OCI-LY1 (cell line): ENCODE results near the gene WHRN.
A peak's percentile ranks its signal among the peaks of the same experiment; 100 is the strongest.

Experiments used
- H2AFZ ChIP-seq: fragments of 200-600 bp; sonication (generic), shearing (Covaris generic); 2 replicates; pipeline ENCODE4 v1.6.0; 2014; ENCODE audit warnings: antibody characterized with exemption, mild to moderate bottlenecking, low read length
- H3F3A ChIP-seq: fragments of 200-600 bp; sonication (generic), shearing (Covaris generic); 2 replicates; pipeline ENCODE4 v1.6.0; 2014; ENCODE audit warnings: mild to moderate bottlenecking, antibody characterized with exemption, low read length, moderate library complexity; ENCODE audit not compliant: insufficient read depth
- H3K27ac ChIP-seq: fragments of 200-600 bp; sonication (generic); 2 replicates; pipeline ENCODE4 v1.5.1; 2014; ENCODE audit warnings: low read length, mixed run types, mild to moderate bottlenecking, low read depth; ENCODE audit not compliant: poor library complexity, severe bottlenecking
- H3K27me3 ChIP-seq: fragments of 200-600 bp; sonication (generic); 2 replicates; pipeline ENCODE4 v1.6.0; 2014; ENCODE audit warnings: antibody characterized with exemption, mild to moderate bottlenecking, low read length, moderate library complexity; ENCODE audit not compliant: insufficient read depth
- H3K36me3 ChIP-seq: fragments of 200-600 bp; sonication (generic); 2 replicates; pipeline ENCODE4 v1.6.1; 2014; ENCODE audit warnings: mild to moderate bottlenecking, antibody characterized with exemption, low read length, moderate library complexity, mixed read lengths; ENCODE audit not compliant: insufficient read depth
- H3K4me1 ChIP-seq: fragments of 200-600 bp; sonication (generic); 2 replicates; pipeline ENCODE4 v1.5.1; 2014; ENCODE audit warnings: mild to moderate bottlenecking, low read length, moderate library complexity; ENCODE audit not compliant: insufficient read depth, severe bottlenecking
- H3K4me2 ChIP-seq: fragments of 200-600 bp; sonication (generic), shearing (Covaris generic); 2 replicates; pipeline ENCODE4 v1.6.1; 2014; ENCODE audit warnings: low read length
- H3K4me3 ChIP-seq: fragments of 200-600 bp; sonication (generic); 2 replicates; pipeline ENCODE4 v1.5.1; 2014; ENCODE audit warnings: low read length, low read depth, mild to moderate bottlenecking, mixed read lengths; ENCODE audit not compliant: poor library complexity, severe bottlenecking
- H3K79me2 ChIP-seq: fragments of 200-600 bp; shearing (Covaris generic); 2 replicates; pipeline ENCODE4 v1.6.1; 2016; ENCODE audit warnings: mixed run types, low read length, mixed read lengths; ENCODE audit not compliant: insufficient read depth
- H3K9ac ChIP-seq: fragments of 200-600 bp; sonication (generic), shearing (Covaris generic); 2 replicates; pipeline ENCODE4 v1.6.1; 2014; ENCODE audit warnings: mild to moderate bottlenecking, low read length, mixed read lengths
- H3K9me2 ChIP-seq: fragments of 200-600 bp; sonication (generic), shearing (Covaris generic); 2 replicates; pipeline ENCODE4 v1.6.1; 2014; ENCODE audit warnings: low read depth, mild to moderate bottlenecking, low read length, mixed read lengths
- H3K9me3 ChIP-seq: fragments of 200-600 bp; shearing (Covaris generic); 2 replicates; pipeline ENCODE4 v1.6.1; 2014; ENCODE audit warnings: low read length, mixed read lengths
- H4K20me1 ChIP-seq: fragments of 200-600 bp; sonication (generic), shearing (Covaris generic); 2 replicates; pipeline ENCODE4 v1.6.0; 2016; ENCODE audit warnings: mild to moderate bottlenecking, low read length; ENCODE audit not compliant: insufficient read depth
- CTCF ChIP-seq: fragments of 200-600 bp; sonication (generic), shearing (Covaris generic); IDR thresholded peaks from 2 replicates; pipeline ENCODE4 v1.5.1; 2017; ENCODE audit warnings: mild to moderate bottlenecking, antibody characterized with exemption, low read length, moderate library complexity, mixed read lengths
- EZH2 ChIP-seq: fragments of 200-600 bp; sonication (generic), shearing (Covaris generic); IDR thresholded peaks from 2 replicates; pipeline ENCODE4 v1.8.0; 2017; ENCODE audit warnings: borderline replicate concordance, mixed run types, mild to moderate bottlenecking, antibody characterized with exemption, low read length, moderate library complexity, mixed read lengths

Gene WHRN

GRCh38 chr9:114456929-114457328, 48.3 kb downstream of the WHRN start:
- Histone ChIP-seq H2AFZ (no peak overlapping the region), H4K20me1 (no peaks in the 10 kb centered on the region), H3K9me3 (peaks cover 4% of the 10 kb centered on the region; the same call in 1 of the 2 replicates), H3K27me3 (0 out of 2 replicates have a peak, but pooled peaks cover 3% of the 10 kb centered on the region), H3K27ac (no peak overlapping the region), H3K79me2 (no peaks in the 10 kb centered on the region), H3F3A (no peaks in the 10 kb centered on the region), H3K4me2 (no peak overlapping the region), H3K9ac (no peak overlapping the region), H3K9me2 (no peaks in the 10 kb centered on the region), H3K4me1 (peaks cover 13% of the 10 kb centered on the region), H3K4me3 (no peak overlapping the region), H3K36me3 (no peaks in the 10 kb centered on the region; the same call in 1 of the 2 replicates)
- TF ChIP-seq CTCF: no peak
- no peak for TF ChIP-seq EZH2

GRCh38 chr9:114454652-114455051, 50.6 kb downstream of the WHRN start:
- no peaks in the 10 kb centered on the region for H3K79me2 ChIP-seq
- no peak overlapping the region for H3K27ac ChIP-seq
- H3K4me2 ChIP-seq: no peak overlapping the region
- TF ChIP-seq CTCF (no peak), EZH2 (no peak)
- H3F3A ChIP-seq: no peaks in the 10 kb centered on the region
- no peak overlapping the region for H2AFZ ChIP-seq
- H4K20me1 ChIP-seq: no peaks in the 10 kb centered on the region
- peaks cover 22% of the 10 kb centered on the region for H3K4me1 ChIP-seq
- peaks cover 4% of the 10 kb centered on the region; the same call in 1 of the 2 replicates for H3K9me3 ChIP-seq
- H3K36me3 ChIP-seq: no peaks in the 10 kb centered on the region; the same call in 1 of the 2 replicates
- no peak overlapping the region for H3K4me3 ChIP-seq
- H3K27me3 ChIP-seq: 0 out of 2 replicates have a peak, but pooled peaks cover 3% of the 10 kb centered on the region
- no peaks in the 10 kb centered on the region for H3K9me2 ChIP-seq
- H3K9ac ChIP-seq: no peak overlapping the region

GRCh38 chr9:114452219-114453165, 52.8 kb downstream of the WHRN start:
- TF ChIP-seq CTCF (no peak), EZH2 (no peak)
- H3K4me1 ChIP-seq: peaks cover 22% of the 10 kb centered on the region
- no peaks in the 10 kb centered on the region; the same call in 1 of the 2 replicates for H3K36me3 ChIP-seq
- H3K9me2 ChIP-seq: no peaks in the 10 kb centered on the region
- no peaks in the 10 kb centered on the region for H3F3A ChIP-seq
- no peak overlapping the region for H3K9ac ChIP-seq
- H3K79me2 ChIP-seq: no peaks in the 10 kb centered on the region
- peak overlapping the region; percentile 69 for H3K27ac ChIP-seq
- H3K27me3 ChIP-seq: no peaks in the 10 kb centered on the region
- H3K4me3 ChIP-seq: no peak overlapping the region
- H3K9me3 ChIP-seq: peaks cover 4% of the 10 kb centered on the region; the same call in 1 of the 2 replicates
- H4K20me1 ChIP-seq: no peaks in the 10 kb centered on the region
- no peak overlapping the region for H2AFZ ChIP-seq
- peak overlapping the region; percentile 2; the same call in 1 of the 2 replicates for H3K4me2 ChIP-seq
